HEK293 (cell line): ENCODE data around the gene ANKRD52.

Experiments used
- OVOL3 ChIP-seq: fragments of 450-650 bp; formaldehyde crosslinking; IDR thresholded peaks from 2 replicates; pipeline ENCODE4 v1.5.1; 2016; ENCODE audit warnings: missing biosample characterization, missing genetic modification characterization
- SP3 ChIP-seq: fragments of 450-650 bp; formaldehyde crosslinking; IDR thresholded peaks from 2 replicates; pipeline ENCODE4 v1.5.1; 2016; ENCODE audit warnings: missing biosample characterization, missing genetic modification characterization
- ZNF121 ChIP-seq: fragments of 450-650 bp; formaldehyde crosslinking; IDR thresholded peaks from 2 replicates; pipeline ENCODE4 v1.5.1; 2016; ENCODE audit warnings: missing biosample characterization, missing genetic modification characterization
- ZNF133 ChIP-seq: fragments of 450-650 bp; formaldehyde crosslinking; IDR thresholded peaks from 2 replicates; pipeline ENCODE4 v1.5.1; 2016; ENCODE audit warnings: missing biosample characterization, missing genetic modification characterization
- ZNF157 ChIP-seq: fragments of 450-650 bp; formaldehyde crosslinking; IDR thresholded peaks from 2 replicates; pipeline ENCODE4 v1.5.1; 2016; ENCODE audit warnings: missing biosample characterization, missing genetic modification characterization
- ZNF274 ChIP-seq, 2 experiments: fragments of 200-500 bp in 1 of 2; fragments of 450-650 bp in 1 of 2; sonication (Bioruptor generic) in 1 of 2; formaldehyde crosslinking in 1 of 2; IDR thresholded peaks; 2 replicates each; pipeline versions ENCODE4 v1.5.1 to v1.6.1; 2014 to 2016; ENCODE audit warnings: borderline replicate concordance in 1 of 2, inconsistent platforms in 1 of 2, low read length in 1 of 2, missing biosample characterization in 1 of 2, missing genetic modification characterization in 1 of 2
- ZNF670 ChIP-seq: fragments of 450-650 bp; formaldehyde crosslinking; IDR thresholded peaks from 2 replicates; pipeline ENCODE4 v1.5.1; 2016; ENCODE audit warnings: missing biosample characterization, missing genetic modification characterization, low read depth
- TF ChIP-seq, protein P1 (sequence below): fragments of 450-650 bp; formaldehyde crosslinking; IDR thresholded peaks from 2 replicates; pipeline ENCODE4 v1.5.1; 2016; ENCODE audit warnings: missing biosample characterization, missing genetic modification characterization
- TF ChIP-seq, protein P2 (sequence below): fragments of 450-650 bp; formaldehyde crosslinking; IDR thresholded peaks from 2 replicates; pipeline ENCODE4 v1.5.1; 2016; ENCODE audit warnings: missing biosample characterization, missing genetic modification characterization
- TF ChIP-seq, protein P3 (sequence below): fragments of 450-650 bp; formaldehyde crosslinking; IDR thresholded peaks from 2 replicates; pipeline ENCODE4 v1.5.1; 2016; ENCODE audit warnings: missing biosample characterization, missing genetic modification characterization
- TF ChIP-seq, protein P4 (sequence below): fragments of 450-650 bp; formaldehyde crosslinking; IDR thresholded peaks from 2 replicates; pipeline ENCODE4 v1.5.1; 2016; ENCODE audit warnings: missing biosample characterization, missing genetic modification characterization

DNA sequence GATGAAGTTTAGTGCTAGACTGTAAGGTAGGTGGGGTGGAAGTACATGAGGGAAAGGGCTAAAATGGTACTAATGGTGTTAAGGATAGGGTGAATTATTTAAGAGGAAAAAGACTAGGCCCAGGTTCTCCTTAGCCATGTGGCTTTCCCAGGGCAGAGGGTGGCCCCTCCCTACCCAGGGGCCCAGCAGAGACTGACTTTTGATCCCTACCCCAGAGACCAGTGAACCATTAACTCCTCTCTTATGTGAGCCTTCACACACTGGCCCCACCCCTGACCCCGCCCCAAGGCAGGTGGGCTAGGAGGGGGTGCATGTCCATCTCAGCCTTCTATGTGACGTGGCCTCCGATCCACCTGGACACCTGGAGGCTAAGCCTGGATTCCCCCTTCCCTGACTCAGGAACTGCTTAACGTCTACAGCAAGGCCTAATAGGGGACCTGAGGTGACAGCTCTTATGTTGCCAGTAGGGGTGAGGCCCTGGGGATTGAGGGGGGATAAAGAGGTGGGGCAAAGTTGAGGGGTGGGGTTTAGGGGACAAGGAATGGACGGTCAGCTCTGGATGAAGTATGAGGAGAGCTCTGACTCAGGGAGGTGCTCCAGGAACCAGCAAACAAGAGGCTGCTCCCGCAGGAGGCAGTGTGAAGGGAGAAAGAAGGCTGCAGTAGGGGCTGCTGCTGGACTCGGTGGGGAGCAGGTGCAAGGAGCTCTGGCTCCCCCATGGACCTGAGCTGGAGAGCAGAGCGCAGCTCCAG is 27.6 kb downstream of the ANKRD52 start:
- TF ChIP-seq, protein P1, sequence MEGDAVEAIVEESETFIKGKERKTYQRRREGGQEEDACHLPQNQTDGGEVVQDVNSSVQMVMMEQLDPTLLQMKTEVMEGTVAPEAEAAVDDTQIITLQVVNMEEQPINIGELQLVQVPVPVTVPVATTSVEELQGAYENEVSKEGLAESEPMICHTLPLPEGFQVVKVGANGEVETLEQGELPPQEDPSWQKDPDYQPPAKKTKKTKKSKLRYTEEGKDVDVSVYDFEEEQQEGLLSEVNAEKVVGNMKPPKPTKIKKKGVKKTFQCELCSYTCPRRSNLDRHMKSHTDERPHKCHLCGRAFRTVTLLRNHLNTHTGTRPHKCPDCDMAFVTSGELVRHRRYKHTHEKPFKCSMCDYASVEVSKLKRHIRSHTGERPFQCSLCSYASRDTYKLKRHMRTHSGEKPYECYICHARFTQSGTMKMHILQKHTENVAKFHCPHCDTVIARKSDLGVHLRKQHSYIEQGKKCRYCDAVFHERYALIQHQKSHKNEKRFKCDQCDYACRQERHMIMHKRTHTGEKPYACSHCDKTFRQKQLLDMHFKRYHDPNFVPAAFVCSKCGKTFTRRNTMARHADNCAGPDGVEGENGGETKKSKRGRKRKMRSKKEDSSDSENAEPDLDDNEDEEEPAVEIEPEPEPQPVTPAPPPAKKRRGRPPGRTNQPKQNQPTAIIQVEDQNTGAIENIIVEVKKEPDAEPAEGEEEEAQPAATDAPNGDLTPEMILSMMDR (tag by site-specific recombination), result no peak
- no peak for TF ChIP-seq SP3
- no peak for TF ChIP-seq ZNF670 (tag by site-specific recombination)
- TF ChIP-seq, protein P2, sequence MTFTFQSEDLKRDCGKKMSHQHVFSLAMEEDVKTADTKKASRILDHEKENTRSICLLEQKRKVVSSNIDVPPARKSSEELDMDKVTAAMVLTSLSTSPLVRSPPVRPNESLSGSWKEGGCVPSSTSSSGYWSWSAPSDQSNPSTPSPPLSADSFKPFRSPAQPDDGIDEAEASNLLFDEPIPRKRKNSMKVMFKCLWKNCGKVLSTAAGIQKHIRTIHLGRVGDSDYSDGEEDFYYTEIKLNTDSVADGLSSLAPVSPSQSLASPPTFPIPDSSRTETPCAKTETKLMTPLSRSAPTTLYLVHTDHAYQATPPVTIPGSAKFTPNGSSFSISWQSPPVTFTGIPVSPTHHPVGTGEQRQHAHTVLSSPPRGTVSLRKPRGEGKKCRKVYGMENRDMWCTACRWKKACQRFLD (tag by site-specific recombination), result no peak
- TF ChIP-seq, protein P3, sequence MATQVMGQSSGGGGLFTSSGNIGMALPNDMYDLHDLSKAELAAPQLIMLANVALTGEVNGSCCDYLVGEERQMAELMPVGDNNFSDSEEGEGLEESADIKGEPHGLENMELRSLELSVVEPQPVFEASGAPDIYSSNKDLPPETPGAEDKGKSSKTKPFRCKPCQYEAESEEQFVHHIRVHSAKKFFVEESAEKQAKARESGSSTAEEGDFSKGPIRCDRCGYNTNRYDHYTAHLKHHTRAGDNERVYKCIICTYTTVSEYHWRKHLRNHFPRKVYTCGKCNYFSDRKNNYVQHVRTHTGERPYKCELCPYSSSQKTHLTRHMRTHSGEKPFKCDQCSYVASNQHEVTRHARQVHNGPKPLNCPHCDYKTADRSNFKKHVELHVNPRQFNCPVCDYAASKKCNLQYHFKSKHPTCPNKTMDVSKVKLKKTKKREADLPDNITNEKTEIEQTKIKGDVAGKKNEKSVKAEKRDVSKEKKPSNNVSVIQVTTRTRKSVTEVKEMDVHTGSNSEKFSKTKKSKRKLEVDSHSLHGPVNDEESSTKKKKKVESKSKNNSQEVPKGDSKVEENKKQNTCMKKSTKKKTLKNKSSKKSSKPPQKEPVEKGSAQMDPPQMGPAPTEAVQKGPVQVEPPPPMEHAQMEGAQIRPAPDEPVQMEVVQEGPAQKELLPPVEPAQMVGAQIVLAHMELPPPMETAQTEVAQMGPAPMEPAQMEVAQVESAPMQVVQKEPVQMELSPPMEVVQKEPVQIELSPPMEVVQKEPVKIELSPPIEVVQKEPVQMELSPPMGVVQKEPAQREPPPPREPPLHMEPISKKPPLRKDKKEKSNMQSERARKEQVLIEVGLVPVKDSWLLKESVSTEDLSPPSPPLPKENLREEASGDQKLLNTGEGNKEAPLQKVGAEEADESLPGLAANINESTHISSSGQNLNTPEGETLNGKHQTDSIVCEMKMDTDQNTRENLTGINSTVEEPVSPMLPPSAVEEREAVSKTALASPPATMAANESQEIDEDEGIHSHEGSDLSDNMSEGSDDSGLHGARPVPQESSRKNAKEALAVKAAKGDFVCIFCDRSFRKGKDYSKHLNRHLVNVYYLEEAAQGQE (tag by site-specific recombination), result no peak
- no peak for TF ChIP-seq ZNF133 (tag by site-specific recombination)
- TF ChIP-seq ZNF121 (tag by site-specific recombination), result no peak
- TF ChIP-seq ZNF157, result no peak
- TF ChIP-seq, protein P4, sequence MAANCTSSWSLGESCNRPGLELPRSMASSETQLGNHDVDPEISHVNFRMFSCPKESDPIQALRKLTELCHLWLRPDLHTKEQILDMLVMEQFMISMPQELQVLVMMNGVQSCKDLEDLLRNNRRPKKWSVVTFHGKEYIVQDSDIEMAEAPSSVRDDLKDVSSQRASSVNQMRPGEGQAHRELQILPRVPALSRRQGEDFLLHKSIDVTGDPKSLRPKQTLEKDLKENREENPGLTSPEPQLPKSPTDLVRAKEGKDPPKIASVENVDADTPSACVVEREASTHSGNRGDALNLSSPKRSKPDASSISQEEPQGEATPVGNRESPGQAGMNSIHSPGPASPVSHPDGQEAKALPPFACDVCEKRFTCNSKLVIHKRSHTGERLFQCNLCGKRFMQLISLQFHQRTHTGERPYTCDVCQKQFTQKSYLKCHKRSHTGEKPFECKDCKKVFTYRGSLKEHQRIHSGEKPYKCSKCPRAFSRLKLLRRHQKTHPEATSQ, result no peak
- TF ChIP-seq ZNF274 (IDR thresholded peaks at IDR 0.05; ENCODE audit: low read length), result no peak
- TF ChIP-seq ZNF274 (tag by site-specific recombination; IDR thresholded peaks at IDR 0.05; ENCODE audit: borderline replicate concordance), result no peak
- TF ChIP-seq OVOL3 (tag by site-specific recombination), result no peak
